Lower leg skin (tissue), 4 donors: Measurements from ENCODE around the gene SPRR1A. TPM values are rescaled to one million over a fixed set of nuclear protein-coding genes. Genes with fewer than 3 reads are reported as not detected.

ENCODE experiments used
- DNase-seq, 2 donors: peaks; one replicate each; pipeline ENCODE4 v3.0.0-alpha.2; 2019; ENCODE audit warnings: low spot score in 2 of 2
- H3K4me3 ChIP-seq: fragments of 200-600 bp; sonication (generic); 2 replicates; pipeline ENCODE4 v1.5.1; 2017; ENCODE audit warnings: mild to moderate bottlenecking, low read depth; ENCODE audit not compliant: poor library complexity, severe bottlenecking
- CTCF ChIP-seq, 3 donors: fragments of 450-650 bp; IDR thresholded peaks; one replicate each; pipeline ENCODE4 v1.5.1; 2016; ENCODE audit warnings: antibody characterized with exemption in 3 of 3, mild to moderate bottlenecking in 3 of 3, moderate library complexity in 2 of 3
- POLR2A ChIP-seq, 2 donors: fragments of 450-650 bp; IDR thresholded peaks; one replicate each; pipeline ENCODE4 v1.6.1; 2016 to 2017; ENCODE audit warnings: antibody characterized with exemption in 2 of 2, mild to moderate bottlenecking in 1 of 2, moderate library complexity in 1 of 2
- WGBS, 2 donors: methylation state at CpG; one replicate each; pipeline ENCODE4 v1.1.5; 2018; 5-methylcytosine and 5-hydroxymethylcytosine counted together
- intact Hi-C: fragments of 100-400 bp; cut with DNase I; formaldehyde crosslinking; loops from one replicate; pipeline ENCODE4 v1.15.0; 2023; ENCODE audit warnings: low total_unique reads
- total RNA-seq, 4 donors: library from RNA; depleted of rRNA; stranded (reverse); fragments of >200 nt; gene quantifications; one replicate each; pipeline ENCODE4 v1.1.0, GENCODE V29; 2016

Gene SPRR1A
- total RNA-seq, 4 donors from 2014 or later: not detected

GRCh38 chr1:153023109-153023508 lies 39.2 kb downstream of the SPRR1A start:
- no peak for DNase-seq
- no peak overlapping the region for H3K4me3 ChIP-seq
- intact Hi-C loops: no loop called here
- WGBS, 2 donors: 88 to 96% methylated on average over 7 of the region's 7 CpGs
- TF ChIP-seq POLR2A (IDR thresholded peaks at IDR 0.05) (no peak), CTCF (IDR thresholded peaks at IDR 0.05) (no peak)

GRCh38 chr1:153024413-153024812 lies 40.5 kb downstream of the SPRR1A start:
- TF ChIP-seq POLR2A (IDR thresholded peaks at IDR 0.05) (no peak), CTCF (IDR thresholded peaks at IDR 0.05) (no peak)
- intact Hi-C loops: no loop called here
- WGBS, 2 donors: 78 to 89% methylated on average over 1 of the region's 1 CpG
- DNase-seq: no peak
- no peak overlapping the region for H3K4me3 ChIP-seq

DNA sequence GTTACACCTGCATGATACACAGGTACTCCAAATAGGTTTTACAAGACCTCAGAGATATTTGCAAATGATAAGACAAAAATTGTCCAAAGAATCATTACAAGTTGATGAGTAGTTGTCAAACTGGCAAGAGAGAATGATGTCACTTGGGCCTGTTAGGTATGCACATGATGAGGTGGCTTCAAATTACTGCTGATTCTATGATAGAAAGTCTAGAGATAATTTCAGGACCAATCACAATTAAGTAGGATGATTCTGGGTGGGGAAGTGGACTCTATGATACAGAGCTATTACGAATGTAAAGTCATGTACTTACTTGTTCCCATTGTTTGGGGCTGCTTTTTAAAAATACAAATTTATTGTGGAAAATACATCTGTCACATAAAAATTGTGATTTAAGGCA lies 41.9 kb downstream of the SPRR1A start:
- intact Hi-C loops: no loop called here
- TF ChIP-seq POLR2A (IDR thresholded peaks at IDR 0.05) (no peak), CTCF (IDR thresholded peaks at IDR 0.05) (no peak)
- no peak overlapping the region for H3K4me3 ChIP-seq
- DNase-seq: no peak
- WGBS, 2 donors: 55 to 59% methylated on average over 1 of the region's 1 CpG

GRCh38 chr1:153028766-153029165 lies 44.9 kb downstream of the SPRR1A start:
- TF ChIP-seq POLR2A (IDR thresholded peaks at IDR 0.05): no peak
- no peak for TF ChIP-seq CTCF (IDR thresholded peaks at IDR 0.05)
- intact Hi-C loops: no loop called here
- H3K4me3 ChIP-seq: no peak overlapping the region
- DNase-seq: no peak
- WGBS, 2 donors: 60 to 62% methylated on average over 1 of the region's 1 CpG

DNA sequence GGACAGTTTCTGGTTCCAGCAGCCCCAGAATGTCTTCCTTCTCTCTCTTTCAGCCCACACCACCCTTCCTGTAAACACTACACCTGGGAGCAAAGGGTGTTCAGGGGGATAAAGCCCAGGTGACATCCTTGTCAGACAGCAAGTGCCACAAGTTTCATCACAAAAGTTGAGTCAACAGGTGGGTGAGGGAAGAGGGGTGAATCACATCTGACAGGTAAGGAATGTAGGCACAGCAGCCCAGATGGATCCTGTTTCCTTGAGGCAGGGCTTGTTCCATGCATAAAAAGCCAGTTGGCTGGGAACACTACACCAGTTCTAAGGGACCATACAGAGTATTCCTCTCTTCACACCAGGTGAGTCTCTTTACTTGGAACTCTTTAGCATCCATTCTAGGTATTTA lies 47.0 kb downstream of the SPRR1A start, which contains the start of gene SPRR1B:
SPRR1B (plus strand) TSS at position 309 of the 400 bp plus-strand sequence. CDS start 1,143 bp downstream, outside the sequence.
- TF ChIP-seq CTCF (IDR thresholded peaks at IDR 0.05): no peak
- TF ChIP-seq POLR2A (IDR thresholded peaks at IDR 0.05): no peak
- intact Hi-C loops: no loop called here
- no peak within 1 kb of the TSS for H3K4me3 ChIP-seq
- no peak for DNase-seq

GRCh38 chr1:153032073-153032472 lies 48.2 kb downstream of the SPRR1A start:
- DNase-seq: no peak
- H3K4me3 ChIP-seq: no peak overlapping the region
- no peak for TF ChIP-seq CTCF (IDR thresholded peaks at IDR 0.05)
- TF ChIP-seq POLR2A (IDR thresholded peaks at IDR 0.05): no peak
- intact Hi-C loops: no loop called here
